ENCODE measurements around the gene PAX5. TPM values are rescaled to one million over a fixed set of nuclear protein-coding genes. Genes with fewer than 3 reads are reported as not detected.

PAX5 gene
- polyA plus RNA-seq, 3 donors: 0.03 to 0.15 TPM; not detected in 1

GRCh38 chr9:36902080-36902716 is 131.9 kb downstream of the PAX5 start:
- Histone ChIP-seq H3K27me3 (ENCODE audit: control insufficient read depth in 2 of 2, insufficient read depth in 2 of 2, low read length in 2 of 2) (peaks cover under 1 to 4% of the 10 kb centered on the region in 2 donors), H2AFZ (ENCODE audit: insufficient read depth, low read depth, low read length, poor library complexity, severe bottlenecking) (no peak overlapping the region), H3K36me3 (replicated peaks in 1 of 2; ENCODE audit: control insufficient read depth in 1 of 2, insufficient read depth in 2 of 2, low read length in 2 of 2) (no peaks in the 10 kb centered on the region), H4K20me1 (ENCODE audit: insufficient read depth, low read length) (no peaks in the 10 kb centered on the region), H3K27ac (ENCODE audit: low read depth in 1 of 2, low read length in 2 of 2) (no peak overlapping the region), H3K9ac (ENCODE audit: insufficient read depth, low read length, poor library complexity, severe bottlenecking) (no peak overlapping the region), H3K79me2 (ENCODE audit: insufficient read depth, low read length) (no peaks in the 10 kb centered on the region), H3K4me3 (replicated peaks in 1 of 3; ENCODE audit: low read depth in 2 of 3, low read length in 3 of 3) (no peak overlapping the region), H3K9me3 (replicated peaks in 1 of 2; ENCODE audit: control insufficient read depth in 1 of 2, insufficient read depth in 1 of 2, low read length in 2 of 2) (no peaks in the 10 kb centered on the region), H3K4me2 (replicated peaks; ENCODE audit: extremely low read depth, low read length, poor library complexity, severe bottlenecking) (no peak overlapping the region), H3K4me1 (ENCODE audit: control insufficient read depth in 1 of 2, insufficient read depth in 2 of 2, low read length in 2 of 2) (no peaks in the 10 kb centered on the region)
- intact Hi-C loops (cut with micrococcal nuclease): no loop called here
- Mint-ChIP-seq H3K4me3 (no peak overlapping the region), H3K36me3 (no peaks in the 10 kb centered on the region), H3K27me3 (ENCODE audit: low read depth in 3 of 3) (peaks cover 11 to 45% (median 27%) of the 10 kb centered on the region in 3 donors), H3K9me3 (peaks cover 0 to 2% (median 0%) of the 10 kb centered on the region in 7 donors), H3K4me1 (no peaks in the 10 kb centered on the region), H3K27ac (no peak overlapping the region)
- DNase-seq: no peak
- TF ChIP-seq, protein P1, sequence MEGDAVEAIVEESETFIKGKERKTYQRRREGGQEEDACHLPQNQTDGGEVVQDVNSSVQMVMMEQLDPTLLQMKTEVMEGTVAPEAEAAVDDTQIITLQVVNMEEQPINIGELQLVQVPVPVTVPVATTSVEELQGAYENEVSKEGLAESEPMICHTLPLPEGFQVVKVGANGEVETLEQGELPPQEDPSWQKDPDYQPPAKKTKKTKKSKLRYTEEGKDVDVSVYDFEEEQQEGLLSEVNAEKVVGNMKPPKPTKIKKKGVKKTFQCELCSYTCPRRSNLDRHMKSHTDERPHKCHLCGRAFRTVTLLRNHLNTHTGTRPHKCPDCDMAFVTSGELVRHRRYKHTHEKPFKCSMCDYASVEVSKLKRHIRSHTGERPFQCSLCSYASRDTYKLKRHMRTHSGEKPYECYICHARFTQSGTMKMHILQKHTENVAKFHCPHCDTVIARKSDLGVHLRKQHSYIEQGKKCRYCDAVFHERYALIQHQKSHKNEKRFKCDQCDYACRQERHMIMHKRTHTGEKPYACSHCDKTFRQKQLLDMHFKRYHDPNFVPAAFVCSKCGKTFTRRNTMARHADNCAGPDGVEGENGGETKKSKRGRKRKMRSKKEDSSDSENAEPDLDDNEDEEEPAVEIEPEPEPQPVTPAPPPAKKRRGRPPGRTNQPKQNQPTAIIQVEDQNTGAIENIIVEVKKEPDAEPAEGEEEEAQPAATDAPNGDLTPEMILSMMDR (IDR thresholded peaks at IDR 0.05): no peak
- WGBS (ENCODE audit: insufficient coverage): 94% methylated on average over 2 of the region's 8 CpGs

- Mint-ChIP-seq H3K27me3 (ENCODE audit: low read depth in 3 of 3) (peaks cover 11 to 40% (median 24%) of the 10 kb centered on the region in 3 donors), H3K4me1 (no peaks in the 10 kb centered on the region), H3K4me3 (no peak overlapping the region), H3K9me3 (peaks cover 0 to 2% (median 0%) of the 10 kb centered on the region in 7 donors), H3K36me3 (no peaks in the 10 kb centered on the region), H3K27ac (no peak overlapping the region)
- no peak overlapping the region for H3K27ac ChIP-seq (ENCODE audit: low read depth in 1 of 2, low read length in 2 of 2)
- H4K20me1 ChIP-seq (ENCODE audit: insufficient read depth, low read length): no peaks in the 10 kb centered on the region
- intact Hi-C loops (cut with micrococcal nuclease): no loop called here
- H3K79me2 ChIP-seq (ENCODE audit: insufficient read depth, low read length): no peaks in the 10 kb centered on the region
- H3K4me1 ChIP-seq (ENCODE audit: control insufficient read depth in 1 of 2, insufficient read depth in 2 of 2, low read length in 2 of 2): no peaks in the 10 kb centered on the region
- no peak overlapping the region for H3K4me3 ChIP-seq (replicated peaks in 1 of 3; ENCODE audit: low read depth in 2 of 3, low read length in 3 of 3)
- WGBS (ENCODE audit: insufficient coverage): 93% methylated on average over 4 of the region's 7 CpGs
- H3K36me3 ChIP-seq (replicated peaks in 1 of 2; ENCODE audit: control insufficient read depth in 1 of 2, insufficient read depth in 2 of 2, low read length in 2 of 2): no peaks in the 10 kb centered on the region
- H3K9me3 ChIP-seq (replicated peaks in 1 of 2; ENCODE audit: control insufficient read depth in 1 of 2, insufficient read depth in 1 of 2, low read length in 2 of 2): no peaks in the 10 kb centered on the region
- no peak overlapping the region for H2AFZ ChIP-seq (ENCODE audit: insufficient read depth, low read depth, low read length, poor library complexity, severe bottlenecking)
- no peak overlapping the region for H3K4me2 ChIP-seq (replicated peaks; ENCODE audit: extremely low read depth, low read length, poor library complexity, severe bottlenecking)
- no peaks in the 10 kb centered on the region for H3K27me3 ChIP-seq (ENCODE audit: control insufficient read depth in 2 of 2, insufficient read depth in 2 of 2, low read length in 2 of 2)
- DNase-seq: no peak
- TF ChIP-seq, protein P1 (IDR thresholded peaks at IDR 0.05): no peak
- no peak overlapping the region for H3K9ac ChIP-seq (ENCODE audit: insufficient read depth, low read length, poor library complexity, severe bottlenecking)
Measured at GRCh38 chr9:36901528-36901927, 132.5 kb downstream of the PAX5 start.
